Measurements from ENCODE around the gene KREMEN1.

The KREMEN1 gene

GRCh38 chr22:29109822-29110221 is 37.0 kb downstream of the KREMEN1 start:
- no peak overlapping the region for H2AFZ ChIP-seq (ENCODE audit: low read length)
- peaks cover 7% of the 10 kb centered on the region; the same call in 1 of the 2 replicates for H3K4me1 ChIP-seq (ENCODE audit: low read length)
- no peaks in the 10 kb centered on the region for H3K79me2 ChIP-seq (ENCODE audit: low read length)
- H3K9ac ChIP-seq (ENCODE audit: low read length): no peak overlapping the region
- no peak overlapping the region for H3K4me3 ChIP-seq (ENCODE audit: low read length)
- H3K4me2 ChIP-seq (ENCODE audit: low read depth, low read length): no peak overlapping the region
- no peak for DNase-seq
- H3K27me3 ChIP-seq (replicated peaks; ENCODE audit: insufficient read depth, low read length): no peaks in the 10 kb centered on the region
- TF ChIP-seq EZH2 (optimal IDR thresholded peaks at IDR 0.05; ENCODE audit: low read depth, low read length): no peak
- no peak for TF ChIP-seq EZH2phosphoT487 (IDR thresholded peaks at IDR 0.05; ENCODE audit: low read length)
- no peak for TF ChIP-seq CTCF (IDR thresholded peaks at IDR 0.05; ENCODE audit: low read length)
- no peak overlapping the region for H3K27ac ChIP-seq (ENCODE audit: low read length)
- no peaks in the 10 kb centered on the region for H4K20me1 ChIP-seq (ENCODE audit: insufficient read depth, low read length)
- H3F3A ChIP-seq (ENCODE audit: insufficient read depth, low read length): no peaks in the 10 kb centered on the region
- H3K9me3 ChIP-seq (replicated peaks; ENCODE audit: insufficient read depth, low read length): no peaks in the 10 kb centered on the region
- no peaks in the 10 kb centered on the region for H3K9me2 ChIP-seq (replicated peaks; ENCODE audit: insufficient read depth, low read length)
- no peaks in the 10 kb centered on the region for H3K36me3 ChIP-seq (replicated peaks; ENCODE audit: insufficient read depth, low read length)

GRCh38 chr22:29110946-29111345 is 38.1 kb downstream of the KREMEN1 start:
- no peak overlapping the region for H3K9ac ChIP-seq (ENCODE audit: low read length)
- 0 out of 2 replicates have a peak, but pooled peaks cover under 1% of the 10 kb centered on the region for H3K4me1 ChIP-seq (ENCODE audit: low read length)
- H3K27me3 ChIP-seq (replicated peaks; ENCODE audit: insufficient read depth, low read length): no peaks in the 10 kb centered on the region
- no peak overlapping the region for H2AFZ ChIP-seq (ENCODE audit: low read length)
- H3K4me2 ChIP-seq (ENCODE audit: low read depth, low read length): no peak overlapping the region
- no peak overlapping the region for H3K4me3 ChIP-seq (ENCODE audit: low read length)
- no peak for DNase-seq
- H4K20me1 ChIP-seq (ENCODE audit: insufficient read depth, low read length): no peaks in the 10 kb centered on the region
- no peaks in the 10 kb centered on the region for H3K36me3 ChIP-seq (replicated peaks; ENCODE audit: insufficient read depth, low read length)
- no peaks in the 10 kb centered on the region for H3K79me2 ChIP-seq (ENCODE audit: low read length)
- H3K27ac ChIP-seq (ENCODE audit: low read length): no peak overlapping the region
- no peaks in the 10 kb centered on the region for H3K9me2 ChIP-seq (replicated peaks; ENCODE audit: insufficient read depth, low read length)
- TF ChIP-seq EZH2 (optimal IDR thresholded peaks at IDR 0.05; ENCODE audit: low read depth, low read length) (no peak), CTCF (IDR thresholded peaks at IDR 0.05; ENCODE audit: low read length) (no peak), EZH2phosphoT487 (IDR thresholded peaks at IDR 0.05; ENCODE audit: low read length) (no peak)
- H3F3A ChIP-seq (ENCODE audit: insufficient read depth, low read length): no peaks in the 10 kb centered on the region
- no peaks in the 10 kb centered on the region for H3K9me3 ChIP-seq (replicated peaks; ENCODE audit: insufficient read depth, low read length)

GRCh38 chr22:29112121-29112520 is 39.3 kb downstream of the KREMEN1 start:
- H2AFZ ChIP-seq (ENCODE audit: low read length): no peak overlapping the region
- no peak for DNase-seq
- H3K4me2 ChIP-seq (ENCODE audit: low read depth, low read length): no peak overlapping the region
- no peak overlapping the region for H3K27ac ChIP-seq (ENCODE audit: low read length)
- H3F3A ChIP-seq (ENCODE audit: insufficient read depth, low read length): no peaks in the 10 kb centered on the region
- no peaks in the 10 kb centered on the region for H3K79me2 ChIP-seq (ENCODE audit: low read length)
- H3K4me1 ChIP-seq (ENCODE audit: low read length): no peaks in the 10 kb centered on the region
- no peaks in the 10 kb centered on the region for H3K27me3 ChIP-seq (replicated peaks; ENCODE audit: insufficient read depth, low read length)
- H4K20me1 ChIP-seq (ENCODE audit: insufficient read depth, low read length): no peaks in the 10 kb centered on the region
- H3K9me3 ChIP-seq (replicated peaks; ENCODE audit: insufficient read depth, low read length): no peaks in the 10 kb centered on the region
- no peaks in the 10 kb centered on the region for H3K36me3 ChIP-seq (replicated peaks; ENCODE audit: insufficient read depth, low read length)
- H3K9ac ChIP-seq (ENCODE audit: low read length): no peak overlapping the region
- no peak for TF ChIP-seq CTCF (IDR thresholded peaks at IDR 0.05; ENCODE audit: low read length)
- no peak for TF ChIP-seq EZH2phosphoT487 (IDR thresholded peaks at IDR 0.05; ENCODE audit: low read length)
- no peak overlapping the region for H3K4me3 ChIP-seq (ENCODE audit: low read length)
- H3K9me2 ChIP-seq (replicated peaks; ENCODE audit: insufficient read depth, low read length): no peaks in the 10 kb centered on the region

Data from MM.1S (cell line).